K562 (cell line): ENCODE data around the gene SH2D5. TPM values are rescaled to one million over a fixed set of nuclear protein-coding genes. Genes with fewer than 3 reads are reported as not detected.

ENCODE experiments used
- ATAC-seq: fragments of 200-7000 bp; cut with Tn5 transposase; 3 replicates; pipeline ENCODE4 v1.9.1; 2020; ENCODE audit warnings: moderate library complexity
- BruUV-seq: library from RNA; stranded (reverse); fragments of 400-500 nt; replicated peaks from 2 replicates; lab custom pipeline; 2021; lab: Mats Ljungman, UMichigan
- CTCF ChIA-PET: fragments of 300-600 bp; formaldehyde crosslinking; extraction: SDS; loops from one replicate; lab custom pipeline; 2021; ENCODE audit warnings: low intra/inter-chr PET ratio; lab: Yijun Ruan, JAX
- POLR2A ChIA-PET: fragments of 300-600, 350-650 bp; sonication (Branson Sonifier 250); formaldehyde crosslinking; extraction: SDS; loops from one replicate; lab custom pipeline; 2021; ENCODE audit warnings: antibody characterized with exemption, inconsistent platforms; lab: Yijun Ruan, JAX
- DNase-seq, 4 experiments: peaks; one replicate each; pipeline versions ENCODE4 v3.0.0 to v3.0.0-alpha.2; 2011 to 2018; ENCODE audit warnings: low spot score in 3 of 4, mixed read lengths in 3 of 4; ENCODE audit errors: extremely low read depth in 1 of 4
- FAIRE-seq: peaks from 2 replicates; lab custom pipeline; 2011; peaks lifted over from hg19 to GRCh38; lab: Jason Lieb, UNC
- H2AFZ ChIP-seq: 2 replicates; pipeline ENCODE4 v1.6.0; 2011; ENCODE audit warnings: low read depth, low read length, control low read depth, inconsistent platforms
- H3K27ac ChIP-seq: fragments of 200-600 bp; 3 replicates; pipeline ENCODE4 v1.8.0; 2011; ENCODE audit warnings: low read depth, mild to moderate bottlenecking, control low read depth, inconsistent platforms, low read length, moderate library complexity, mixed read lengths; ENCODE audit errors: extremely low read depth
- H3K27me3 ChIP-seq, 2 experiments: fragments of 300-600 bp in 1 of 2; 2 replicates in 1 of 2; 3 replicates in 1 of 2; pipeline versions ENCODE4 v1.6.0 to v1.8.0; 2011; ENCODE audit warnings: inconsistent platforms in 2 of 2, low read length in 2 of 2, mild to moderate bottlenecking in 1 of 2, mixed read lengths in 1 of 2, moderate library complexity in 1 of 2; ENCODE audit not compliant: control insufficient read depth in 2 of 2, insufficient read depth in 2 of 2
- H3K36me3 ChIP-seq: fragments of 300-600 bp; 3 replicates; pipeline ENCODE4 v1.8.0; 2011; ENCODE audit warnings: mild to moderate bottlenecking, low read length, inconsistent platforms; ENCODE audit not compliant: control insufficient read depth, insufficient read depth
- H3K4me1 ChIP-seq, 2 experiments: fragments of 200-600 bp in 1 of 2; replicated peaks in 1 of 2; 2 replicates in 1 of 2; 3 replicates in 1 of 2; pipeline versions ENCODE4 v1.5.1 to v1.8.0; 2011; ENCODE audit warnings: inconsistent platforms in 2 of 2, low read length in 2 of 2, mild to moderate bottlenecking in 1 of 2, mixed read lengths in 1 of 2, moderate library complexity in 1 of 2; ENCODE audit not compliant: control insufficient read depth in 2 of 2, insufficient read depth in 2 of 2
- H3K4me2 ChIP-seq: 2 replicates; pipeline ENCODE4 v1.6.1; 2011; ENCODE audit warnings: low read length, control low read depth, inconsistent platforms, mixed read lengths; ENCODE audit not compliant: insufficient read depth
- H3K4me3 ChIP-seq: fragments of 200-600 bp; sonication (generic), shearing (Covaris generic); 2 replicates; pipeline ENCODE4 v1.5.1; 2016; ENCODE audit warnings: control low read depth, inconsistent platforms
- H3K79me2 ChIP-seq: fragments of 200-600 bp; 3 replicates; pipeline ENCODE4 v1.8.0; 2011; ENCODE audit warnings: low read length, inconsistent platforms; ENCODE audit not compliant: control insufficient read depth, insufficient read depth
- H3K9ac ChIP-seq, 2 experiments: 2 replicates each; pipeline versions ENCODE4 v1.6.0 to v1.6.1; 2011; ENCODE audit warnings: low read depth in 2 of 2, low read length in 2 of 2, control low read depth in 1 of 2, inconsistent platforms in 1 of 2, mild to moderate bottlenecking in 1 of 2, mixed read lengths in 1 of 2; ENCODE audit not compliant: insufficient read depth in 1 of 2
- H3K9me1 ChIP-seq: one replicate; pipeline ENCODE4 v1.6.0; 2011; ENCODE audit warnings: inconsistent platforms, mild to moderate bottlenecking, low read length, moderate library complexity; ENCODE audit not compliant: control insufficient read depth, insufficient read depth
- H3K9me3 ChIP-seq: replicated peaks from 2 replicates; pipeline ENCODE4 v1.5.1; 2011; ENCODE audit warnings: low read depth, low read length, inconsistent platforms; ENCODE audit not compliant: control insufficient read depth, insufficient read depth
- H4K20me1 ChIP-seq: replicated peaks from 2 replicates; pipeline ENCODE4 v1.6.1; 2011; ENCODE audit warnings: low read length, inconsistent platforms, mixed read lengths; ENCODE audit not compliant: control insufficient read depth, insufficient read depth
- BRCA1 ChIP-seq, 2 experiments: fragments of 450-650 bp in 1 of 2; sonication (generic) in 1 of 2; formaldehyde crosslinking in 1 of 2; IDR thresholded peaks; 2 replicates each; pipeline versions ENCODE4 v1.5.0 to v1.6.1; 2017 to 2020; ENCODE audit warnings: mild to moderate bottlenecking in 1 of 2, missing genetic modification reagents in 1 of 2
- BRD4 ChIP-seq: fragments of 200-600 bp; sonication (generic); IDR thresholded peaks from 2 replicates; pipeline ENCODE4 v1.6.1; 2017; ENCODE audit warnings: inconsistent platforms
- CBFA2T3 ChIP-seq: fragments of 450-650 bp; IDR thresholded peaks from 2 replicates; pipeline ENCODE4 v1.6.1; 2017
- HDAC8 ChIP-seq: fragments of 450-650 bp; IDR thresholded peaks from 2 replicates; pipeline ENCODE4 v1.6.1; 2016; ENCODE audit warnings: mild to moderate bottlenecking, missing genetic modification characterization, moderate library complexity, missing compliant biosample characterization
- MIER1 ChIP-seq: fragments of 450-650 bp; IDR thresholded peaks from 2 replicates; pipeline ENCODE4 v1.6.1; 2016; ENCODE audit warnings: antibody characterized with exemption, mild to moderate bottlenecking, low read depth
- TAF15 ChIP-seq: fragments of 200-400 bp; formaldehyde crosslinking; IDR thresholded peaks from 2 replicates; pipeline ENCODE4 v1.6.1; 2017; ENCODE audit warnings: mild to moderate bottlenecking, low read depth, low read length, moderate library complexity
- TGIF2 ChIP-seq: sonication (generic); formaldehyde crosslinking; IDR thresholded peaks from 2 replicates; pipeline ENCODE4 v1.8.1; 2022; ENCODE audit warnings: mild to moderate bottlenecking, missing genetic modification reagents, moderate library complexity
- ZNF143 ChIP-seq: sonication (generic); formaldehyde crosslinking; IDR thresholded peaks from 2 replicates; pipeline ENCODE4 v1.9.0; 2022; ENCODE audit warnings: mild to moderate bottlenecking, missing genetic modification reagents
- ZNF217 ChIP-seq: sonication (generic); formaldehyde crosslinking; IDR thresholded peaks from 2 replicates; pipeline ENCODE4 v1.8.0; 2022; ENCODE audit warnings: mild to moderate bottlenecking, missing genetic modification reagents
- ZNF444 ChIP-seq: fragments of 250-450 bp; sonication (Bioruptor Pico); IDR thresholded peaks from 2 replicates; pipeline ENCODE4 v1.4.0; 2020; ENCODE audit warnings: mild to moderate bottlenecking, moderate library complexity
- in situ Hi-C: fragments of 300-500 bp; cut with MboI; formaldehyde crosslinking; loops from 4 replicates; pipeline ENCODE4 v1.15.0; 2018; ENCODE audit warnings: inconsistent platforms, mixed read lengths
- intact Hi-C: fragments of 100-400 bp; cut with micrococcal nuclease; formaldehyde crosslinking; loops from 2 replicates; pipeline ENCODE4 v1.14.2; 2022
- polyA plus RNA-seq, 8 experiments: library from polyadenylated mRNA; depleted of rRNA in 4 of 8; stranded (reverse) in 5 of 8; unstranded in 3 of 8; fragments of >200 nt; fragmentation: Nextera tagmentation in 2 of 8; fragmentation: Illumina TruSeq in 1 of 8; extraction: Ambion mirVana in 2 of 8; extraction: Trizol in 1 of 8; gene quantifications; 2 replicates each; pipeline versions ENCODE4 v1.2.1 to v1.2.3, GENCODE V29; 2011 to 2014; ENCODE audit warnings: inconsistent platforms in 1 of 8, missing spikeins in 1 of 8
- total RNA-seq, 7 experiments: library from RNA; depleted of rRNA in 6 of 7; stranded (reverse); fragments of >200 nt in 6 of 7; fragmentation: Illumina TruSeq in 2 of 7; extraction: Trizol in 2 of 7; gene quantifications; 2 replicates each; pipeline versions ENCODE4 v1.2.1 to v1.2.3, GENCODE V29; 2011 to 2021; ENCODE audit warnings: low replicate concordance in 1 of 7
- TF ChIP-seq, protein P1 (sequence below), 2 experiments: fragments of 450-650 bp in 1 of 2; IDR thresholded peaks; 2 replicates each; pipeline ENCODE4 v1.6.1; 2011 to 2017; ENCODE audit warnings: low read depth in 2 of 2, antibody characterized with exemption in 1 of 2, borderline replicate concordance in 1 of 2, low read length in 1 of 2, mild to moderate bottlenecking in 1 of 2, mixed read lengths in 1 of 2; ENCODE audit not compliant: control insufficient read depth in 1 of 2

The SH2D5 gene
- total and polyA plus RNA-seq, 9 of the 15 experiments (the other 6 are each of a cell fraction or from before 2014, with no cell fraction given): 0.06 to 0.11 TPM; not detected in 7

GRCh38 chr1:20767271-20767670 lies 34.8 kb upstream of the SH2D5 start:
- ATAC-seq (no peak), FAIRE-seq (no peak), DNase-seq (no peak)
- H3K9me3 ChIP-seq: no peaks in the 10 kb centered on the region
- H3K36me3 ChIP-seq: peaks cover 99% of the 10 kb centered on the region
- intact Hi-C loops (no loop called here), in situ Hi-C loops (no loop called here)
- no peak overlapping the region for H3K4me3 ChIP-seq
- ChIA-PET CTCF (no interaction called here), POLR2A (interaction anchor here (0.7 to 6.1 kb wide), 2 partner anchors 17 to 75 kb away, joined by 3 to 79 read pairs; partner anchors contain the start of gene HP1BP3)
- BruUV-seq: no TSS peak
- no peaks in the 10 kb centered on the region for H3K4me1 ChIP-seq
- H3K9me1 ChIP-seq: no peaks in the 10 kb centered on the region
- no peak overlapping the region for H3K27ac ChIP-seq
- peaks cover 5% of the 10 kb centered on the region; the same call in 1 of the 3 replicates for H3K79me2 ChIP-seq
- H3K4me2 ChIP-seq: no peak overlapping the region
- H3K27me3 ChIP-seq: no peaks in the 10 kb centered on the region
- no peak overlapping the region for H3K9ac ChIP-seq
- TF ChIP-seq, protein P1, sequence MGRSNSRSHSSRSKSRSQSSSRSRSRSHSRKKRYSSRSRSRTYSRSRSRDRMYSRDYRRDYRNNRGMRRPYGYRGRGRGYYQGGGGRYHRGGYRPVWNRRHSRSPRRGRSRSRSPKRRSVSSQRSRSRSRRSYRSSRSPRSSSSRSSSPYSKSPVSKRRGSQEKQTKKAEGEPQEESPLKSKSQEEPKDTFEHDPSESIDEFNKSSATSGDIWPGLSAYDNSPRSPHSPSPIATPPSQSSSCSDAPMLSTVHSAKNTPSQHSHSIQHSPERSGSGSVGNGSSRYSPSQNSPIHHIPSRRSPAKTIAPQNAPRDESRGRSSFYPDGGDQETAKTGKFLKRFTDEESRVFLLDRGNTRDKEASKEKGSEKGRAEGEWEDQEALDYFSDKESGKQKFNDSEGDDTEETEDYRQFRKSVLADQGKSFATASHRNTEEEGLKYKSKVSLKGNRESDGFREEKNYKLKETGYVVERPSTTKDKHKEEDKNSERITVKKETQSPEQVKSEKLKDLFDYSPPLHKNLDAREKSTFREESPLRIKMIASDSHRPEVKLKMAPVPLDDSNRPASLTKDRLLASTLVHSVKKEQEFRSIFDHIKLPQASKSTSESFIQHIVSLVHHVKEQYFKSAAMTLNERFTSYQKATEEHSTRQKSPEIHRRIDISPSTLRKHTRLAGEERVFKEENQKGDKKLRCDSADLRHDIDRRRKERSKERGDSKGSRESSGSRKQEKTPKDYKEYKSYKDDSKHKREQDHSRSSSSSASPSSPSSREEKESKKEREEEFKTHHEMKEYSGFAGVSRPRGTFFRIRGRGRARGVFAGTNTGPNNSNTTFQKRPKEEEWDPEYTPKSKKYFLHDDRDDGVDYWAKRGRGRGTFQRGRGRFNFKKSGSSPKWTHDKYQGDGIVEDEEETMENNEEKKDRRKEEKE (IDR thresholded peaks at IDR 0.05; ENCODE audit: borderline replicate concordance in 1 of 2, control insufficient read depth in 1 of 2, low read depth in 2 of 2, low read length in 1 of 2): no peak
- no peak for TF ChIP-seq HDAC8 (tag)
- no peak for TF ChIP-seq ZNF217 (CRISPR knock-in tag)
- TF ChIP-seq TAF15: no peak
- no peak for TF ChIP-seq TGIF2
- TF ChIP-seq ZNF143 (CRISPR knock-in tag): no peak
- TF ChIP-seq BRCA1 (IDR thresholded peaks at IDR 0.05): no peak
- no peak for TF ChIP-seq BRCA1 (CRISPR knock-in tag; IDR thresholded peaks at IDR 0.05)
- TF ChIP-seq ZNF444 (CRISPR knock-in tag): no peak
- no peak for TF ChIP-seq MIER1
- TF ChIP-seq BRD4: no peak
- no peak for TF ChIP-seq CBFA2T3
- H4K20me1 ChIP-seq: no peaks in the 10 kb centered on the region
- no peak overlapping the region for H2AFZ ChIP-seq
